ENCODE measurements around the gene RUNX1. TPM values are rescaled to one million over a fixed set of nuclear protein-coding genes. Genes with fewer than 3 reads are reported as not detected.
"Not testable (repeated sequence)": the region's sequence is repeated elsewhere in the genome, so short reads cannot be mapped to it uniquely, and the experiment has no call there.

RUNX1 gene
- total RNA-seq, 1 experiment from 2014 or later, result 2.2 TPM

- Histone ChIP-seq H3K36me3 (no peaks in the 10 kb centered on the region), H3K9me3 (no peaks in the 10 kb centered on the region), H3K4me3 (no peak overlapping the region), H3K27me3 (no peaks in the 10 kb centered on the region)
- no peak for DNase-seq
These were observed 91.1 kb downstream of the RUNX1 start for GRCh38 chr21:34958040-34958439.

GRCh38 chr21:34956416-34957316 is 92.4 kb downstream of the RUNX1 start:
- Histone ChIP-seq H3K9me3 (no peaks in the 10 kb centered on the region), H3K4me3 (no peak overlapping the region), H3K27me3 (no peaks in the 10 kb centered on the region), H3K36me3 (no peaks in the 10 kb centered on the region)
- DNase-seq, result no peak

- H3K36me3 ChIP-seq, result no peaks in the 10 kb centered on the region
These were observed 95.2 kb downstream of the RUNX1 start for GRCh38 chr21:34953950-34954349.

GRCh38 chr21:34952701-34953100 is 96.4 kb downstream of the RUNX1 start:
- Histone ChIP-seq H3K36me3 (no peaks in the 10 kb centered on the region), H3K4me3 (no peak overlapping the region), H3K9me3 (no peaks in the 10 kb centered on the region), H3K27me3 (no peaks in the 10 kb centered on the region)
- no peak for DNase-seq

More at GRCh38 chr21:34953950-34954349, 95.2 kb downstream of the RUNX1 start:
- no peaks in the 10 kb centered on the region for H3K27me3 ChIP-seq
- no peak for DNase-seq
- no peak overlapping the region for H3K4me3 ChIP-seq
- no peaks in the 10 kb centered on the region for H3K9me3 ChIP-seq

GRCh38 chr21:34951868-34952267 is 97.2 kb downstream of the RUNX1 start:
- H3K9me3 ChIP-seq, DNase-seq, H3K4me3 ChIP-seq, H3K27me3 ChIP-seq, H3K36me3 ChIP-seq: not testable (repeated sequence)

GRCh38 chr21:34950980-34951379 is 98.1 kb downstream of the RUNX1 start:
- Histone ChIP-seq H3K27me3 (no peaks in the 10 kb centered on the region), H3K4me3 (no peak overlapping the region), H3K9me3 (no peaks in the 10 kb centered on the region), H3K36me3 (no peaks in the 10 kb centered on the region)
- DNase-seq, result no peak

GRCh38 chr21:34949499-34949898 is 99.6 kb downstream of the RUNX1 start:
- DNase-seq, result no peak
- no peaks in the 10 kb centered on the region for H3K36me3 ChIP-seq

GRCh38 chr21:34949030-34949429 is 100.1 kb downstream of the RUNX1 start:
- no peak overlapping the region for H3K4me3 ChIP-seq
- no peaks in the 10 kb centered on the region for H3K27me3 ChIP-seq
- no peaks in the 10 kb centered on the region for H3K9me3 ChIP-seq
- DNase-seq, result no peak
- H3K36me3 ChIP-seq, result no peaks in the 10 kb centered on the region

More at GRCh38 chr21:34949499-34949898, 99.6 kb downstream of the RUNX1 start:
- no peak overlapping the region for H3K4me3 ChIP-seq
- no peaks in the 10 kb centered on the region for H3K27me3 ChIP-seq
- no peaks in the 10 kb centered on the region for H3K9me3 ChIP-seq

- H3K4me3 ChIP-seq, result no peak overlapping the region
These were observed 100.9 kb downstream of the RUNX1 start for GRCh38 chr21:34948157-34948556.

GRCh38 chr21:34946916-34947534 is 102.1 kb downstream of the RUNX1 start:
- DNase-seq, result no peak
- Histone ChIP-seq H3K36me3 (no peaks in the 10 kb centered on the region), H3K9me3 (no peaks in the 10 kb centered on the region), H3K4me3 (no peak overlapping the region), H3K27me3 (no peaks in the 10 kb centered on the region)

More at GRCh38 chr21:34948157-34948556, 100.9 kb downstream of the RUNX1 start:
- Histone ChIP-seq H3K9me3 (no peaks in the 10 kb centered on the region), H3K27me3 (no peaks in the 10 kb centered on the region), H3K36me3 (no peaks in the 10 kb centered on the region)
- DNase-seq, result no peak

- no peaks in the 10 kb centered on the region for H3K9me3 ChIP-seq
- no peak for DNase-seq
- no peaks in the 10 kb centered on the region for H3K36me3 ChIP-seq
- H3K4me3 ChIP-seq, result no peak overlapping the region
- H3K27me3 ChIP-seq, result no peaks in the 10 kb centered on the region
These were observed 102.7 kb downstream of the RUNX1 start for GRCh38 chr21:34946385-34946840.

- Histone ChIP-seq H3K9me3 (no peaks in the 10 kb centered on the region), H3K27me3 (no peaks in the 10 kb centered on the region), H3K4me3 (no peak overlapping the region), H3K36me3 (no peaks in the 10 kb centered on the region)
- no peak for DNase-seq
These were observed 103.8 kb downstream of the RUNX1 start for GRCh38 chr21:34945288-34945687.

GRCh38 chr21:34944015-34944755 is 104.9 kb downstream of the RUNX1 start:
- no peak overlapping the region for H3K4me3 ChIP-seq
- DNase-seq, result no peak
- no peaks in the 10 kb centered on the region for H3K36me3 ChIP-seq

GRCh38 chr21:34942911-34943310 is 106.2 kb downstream of the RUNX1 start:
- Histone ChIP-seq H3K36me3 (no peaks in the 10 kb centered on the region), H3K4me3 (no peak overlapping the region), H3K9me3 (no peaks in the 10 kb centered on the region), H3K27me3 (no peaks in the 10 kb centered on the region)
- no peak for DNase-seq

More at GRCh38 chr21:34944015-34944755, 104.9 kb downstream of the RUNX1 start:
- H3K9me3 ChIP-seq, result no peaks in the 10 kb centered on the region
- H3K27me3 ChIP-seq, result no peaks in the 10 kb centered on the region

- no peak for DNase-seq
These were observed 107.9 kb downstream of the RUNX1 start for GRCh38 chr21:34941162-34941561.

GRCh38 chr21:34939673-34940331 is 109.3 kb downstream of the RUNX1 start:
- no peaks in the 10 kb centered on the region for H3K36me3 ChIP-seq
- DNase-seq, result no peak
- H3K9me3 ChIP-seq, result no peaks in the 10 kb centered on the region
- no peak overlapping the region for H3K4me3 ChIP-seq
- no peaks in the 10 kb centered on the region for H3K27me3 ChIP-seq

More at GRCh38 chr21:34941162-34941561, 107.9 kb downstream of the RUNX1 start:
- no peak overlapping the region for H3K4me3 ChIP-seq
- no peaks in the 10 kb centered on the region for H3K9me3 ChIP-seq
- H3K27me3 ChIP-seq, result no peaks in the 10 kb centered on the region
- H3K36me3 ChIP-seq, result no peaks in the 10 kb centered on the region
